SK-N-SH (cell line): ENCODE measurements around the gene SH3D21. TPM values are rescaled to one million over a fixed set of nuclear protein-coding genes. Genes with fewer than 3 reads are reported as not detected.
A peak's percentile ranks its signal among the peaks of the same experiment; 100 is the strongest.

Experiments used
- CTCF ChIA-PET: fragments of 300-600, 350-600 bp; formaldehyde crosslinking; extraction: SDS; loops from one replicate; lab custom pipeline; 2021; lab: Yijun Ruan, JAX
- POLR2A ChIA-PET: fragments of 350-600 bp; sonication (Branson Sonifier 250); formaldehyde crosslinking; extraction: SDS; loops from one replicate; lab custom pipeline; 2020; ENCODE audit warnings: antibody characterized with exemption, inconsistent platforms; lab: Yijun Ruan, JAX
- DNase-seq: peaks from one replicate; pipeline ENCODE4 v3.0.0; 2012
- H2AFZ ChIP-seq: fragments of 200-600 bp; sonication (generic); 2 replicates; pipeline ENCODE4 v1.8.1; 2016; ENCODE audit warnings: antibody characterized with exemption, mild to moderate bottlenecking, low read depth
- H3F3A ChIP-seq: fragments of 200-600 bp; sonication (generic); replicated peaks from 2 replicates; pipeline ENCODE3; 2016; ENCODE audit warnings: antibody characterized with exemption, mild to moderate bottlenecking; ENCODE audit not compliant: insufficient read depth
- H3K27ac ChIP-seq, 2 experiments: fragments of 200-500 bp in 1 of 2; fragments of 200-600 bp in 1 of 2; sonication (Bioruptor generic) in 1 of 2; sonication (generic), shearing (Covaris generic) in 1 of 2; 2 replicates each; pipeline versions ENCODE4 v1.5.1 to v1.6.1; 2014 to 2016; ENCODE audit warnings: low read depth in 2 of 2, inconsistent platforms in 1 of 2, low read length in 1 of 2, mild to moderate bottlenecking in 1 of 2, mixed read lengths in 1 of 2
- H3K27me3 ChIP-seq: fragments of 200-600 bp; sonication (generic), shearing (Covaris generic); 2 replicates; pipeline ENCODE4 v1.6.1; 2016; ENCODE audit warnings: mixed run types; ENCODE audit not compliant: insufficient read depth
- H3K36me3 ChIP-seq, 2 experiments: fragments of 200-500 bp in 1 of 2; fragments of 200-600 bp in 1 of 2; sonication (Bioruptor generic) in 1 of 2; sonication (generic) in 1 of 2; replicated peaks in 1 of 2; 2 replicates each; pipeline versions ENCODE3 to v1.5.1; 2014 to 2016; ENCODE audit warnings: low read length in 1 of 2, mild to moderate bottlenecking in 1 of 2; ENCODE audit not compliant: insufficient read depth in 2 of 2, control insufficient read depth in 1 of 2
- H3K4me1 ChIP-seq, 2 experiments: fragments of 200-500 bp in 1 of 2; fragments of 200-600 bp in 1 of 2; sonication (Bioruptor generic) in 1 of 2; sonication (generic), shearing (Covaris generic) in 1 of 2; 2 replicates each; pipeline versions ENCODE4 v1.5.1 to v1.6.1; 2014 to 2016; ENCODE audit warnings: low read depth in 1 of 2, low read length in 1 of 2, mixed run types in 1 of 2; ENCODE audit not compliant: insufficient read depth in 2 of 2, control insufficient read depth in 1 of 2
- H3K4me2 ChIP-seq: fragments of 200-600 bp; sonication (generic), shearing (Covaris generic); 2 replicates; pipeline ENCODE4 v1.6.1; 2017; ENCODE audit warnings: mixed run types
- H3K4me3 ChIP-seq, 2 experiments: fragments of 200-500 bp in 1 of 2; fragments of 200-600 bp in 1 of 2; sonication (Bioruptor generic) in 1 of 2; sonication (generic), shearing (Covaris generic) in 1 of 2; 2 replicates each; pipeline versions ENCODE4 v1.5.1 to v1.8.1; 2014 to 2016; ENCODE audit warnings: low read depth in 2 of 2, inconsistent platforms in 1 of 2, low read length in 1 of 2, mild to moderate bottlenecking in 1 of 2, mixed read lengths in 1 of 2, moderate library complexity in 1 of 2
- H3K79me2 ChIP-seq: fragments of 200-600 bp; sonication (generic); 2 replicates; pipeline ENCODE4 v1.8.1; 2017; ENCODE audit warnings: mild to moderate bottlenecking; ENCODE audit not compliant: insufficient read depth
- H3K9ac ChIP-seq: fragments of 200-600 bp; sonication (generic); 2 replicates; pipeline ENCODE4 v1.6.1; 2017; ENCODE audit warnings: mixed run types
- H3K9me2 ChIP-seq: fragments of 200-600 bp; sonication (generic); 2 replicates; pipeline ENCODE4 v1.6.1; 2017; ENCODE audit warnings: mixed run types
- H3K9me3 ChIP-seq: fragments of 200-600 bp; sonication (generic); 2 replicates; pipeline ENCODE4 v1.6.1; 2017; ENCODE audit warnings: mixed run types, mild to moderate bottlenecking, moderate library complexity
- H4K20me1 ChIP-seq: fragments of 200-600 bp; sonication (generic); 2 replicates; pipeline ENCODE4 v1.6.1; 2017; ENCODE audit warnings: mild to moderate bottlenecking, mixed run types; ENCODE audit not compliant: insufficient read depth
- CHD2 ChIP-seq: fragments of 150-350 bp; IDR thresholded peaks from 2 replicates; pipeline ENCODE4 v1.6.1; 2018; ENCODE audit warnings: low read length; ENCODE audit not compliant: partially characterized antibody
- CTCF ChIP-seq: fragments of 200-600 bp; sonication (generic); IDR thresholded peaks from 2 replicates; pipeline ENCODE4 v1.6.1; 2017; ENCODE audit warnings: antibody characterized with exemption, mild to moderate bottlenecking, moderate library complexity
- EP300 ChIP-seq, 2 experiments: IDR thresholded peaks; 2 replicates each; pipeline versions ENCODE4 v1.4.0 to v1.6.1; 2012; ENCODE audit warnings: borderline replicate concordance in 1 of 2, low read depth in 1 of 2, low read length in 1 of 2
- FOXJ3 ChIP-seq: sonication (generic); formaldehyde crosslinking; IDR thresholded peaks from 2 replicates; pipeline ENCODE4 v1.5.1; 2020; ENCODE audit warnings: mild to moderate bottlenecking, missing genetic modification reagents
- FOXM1 ChIP-seq: IDR thresholded peaks from 2 replicates; pipeline ENCODE4 v1.4.0; 2012; ENCODE audit warnings: low read depth, mild to moderate bottlenecking
- GABPA ChIP-seq: IDR thresholded peaks from 2 replicates; pipeline ENCODE4 v1.4.0; 2012; ENCODE audit warnings: low read depth, mild to moderate bottlenecking
- JUND ChIP-seq: IDR thresholded peaks from 2 replicates; pipeline ENCODE4 v1.4.0; 2012
- PBX3 ChIP-seq: IDR thresholded peaks from 2 replicates; pipeline ENCODE4; 2012
- SIN3A ChIP-seq: IDR thresholded peaks from 2 replicates; pipeline ENCODE4 v1.6.1; 2012; ENCODE audit warnings: low read depth, mild to moderate bottlenecking, low read length, moderate library complexity, borderline replicate concordance
- TAF1 ChIP-seq: IDR thresholded peaks from 2 replicates; pipeline ENCODE4 v1.6.1; 2012; ENCODE audit warnings: low read depth, mild to moderate bottlenecking, low read length, moderate library complexity, borderline replicate concordance
- YY1 ChIP-seq: IDR thresholded peaks from 2 replicates; pipeline ENCODE4 v1.4.0; 2012; ENCODE audit warnings: low read depth, mild to moderate bottlenecking
- WGBS: methylation state at CpG from one replicate; pipeline ENCODE4 v1.1.6; 2017; ENCODE audit warnings: low lambda C conversion rate; 5-methylcytosine and 5-hydroxymethylcytosine counted together
- polyA plus RNA-seq, 3 experiments: library from polyadenylated mRNA; depleted of rRNA; stranded (reverse); fragments of >200 nt; gene quantifications; 2 replicates each; pipeline ENCODE4 v1.2.3, GENCODE V29; 2012

The SH3D21 gene
- polyA plus RNA-seq, 1 of the 3 experiments (the other 2 are of a cell fraction): 1.6 TPM

GRCh38 chr1:36358514-36359084 is 52.4 kb downstream of the SH3D21 start (continued):
- TF ChIP-seq CTCF (no peak), FOXJ3 (CRISPR knock-in tag) (no peak), GABPA (no peak), EP300 (IDR thresholded peaks at IDR 0.05; ENCODE audit: borderline replicate concordance in 1 of 2, low read depth in 1 of 2, low read length in 1 of 2) (no peak), JUND (no peak), SIN3A (no peak), FOXM1 (no peak), PBX3 (no peak), TAF1 (no peak), CHD2 (no peak)

GRCh38 chr1:36359383-36359782 is 53.2 kb downstream of the SH3D21 start:
- TF ChIP-seq EP300 (IDR thresholded peaks at IDR 0.05; ENCODE audit: borderline replicate concordance in 1 of 2, low read depth in 1 of 2, low read length in 1 of 2) (no peak), YY1 (no peak)
- POLR2A ChIA-PET: interaction anchor here (1.9 kb wide), 1 partner anchor 8 kb away, joined by 4 read pairs; no protein-coding TSS in a partner anchor
- peaks cover 12% of the 10 kb centered on the region for H3F3A ChIP-seq
- 0 out of 2 replicates have a peak, but pooled peaks cover 3% of the 10 kb centered on the region for H4K20me1 ChIP-seq
- no peaks in the 10 kb centered on the region for H3K4me1 ChIP-seq
- H3K36me3 ChIP-seq: peaks cover 46 to 55% of the 10 kb centered on the region in 2 experiments
- H2AFZ ChIP-seq: no peak overlapping the region
- H3K9me3 ChIP-seq: no peaks in the 10 kb centered on the region
- no peak overlapping the region for H3K4me3 ChIP-seq
- no peak for DNase-seq
- no peaks in the 10 kb centered on the region for H3K9me2 ChIP-seq
- no peaks in the 10 kb centered on the region for H3K27me3 ChIP-seq
- WGBS: 100% methylated on average over 5 of the region's 5 CpGs
- H3K9ac ChIP-seq: no peak overlapping the region
- CTCF ChIA-PET: interaction anchor here (0.6 to 4.1 kb wide), 2 partner anchors 9 to 16 kb away, joined by 3 to 24 read pairs; no protein-coding TSS in a partner anchor
- peak overlapping the region in 1 of 2 experiments; percentile 11; a peak in 1 of 4 replicates for H3K27ac ChIP-seq
- no peak overlapping the region for H3K4me2 ChIP-seq
- H3K79me2 ChIP-seq: peaks cover 61% of the 10 kb centered on the region
